HG03469 (cell line): Measurements from ENCODE around the gene RPP25.

ENCODE experiments used
- ATAC-seq: cut with Tn5 transposase; IDR thresholded peaks from one replicate; pipeline ENCODE4 v1.9.1; 2021; ENCODE audit warnings: mild to moderate bottlenecking, moderate library complexity, moderate number of reproducible peaks; ENCODE audit not compliant: unreplicated experiment

The RPP25 gene

GRCh38 chr15:74956648-74957475, at the start of gene RPP25:
Gene RPP25 (minus strand): TSS chr15:74956772. CDS start chr15:74956583, 189 bp downstream.
- ATAC-seq: no peak

DNA sequence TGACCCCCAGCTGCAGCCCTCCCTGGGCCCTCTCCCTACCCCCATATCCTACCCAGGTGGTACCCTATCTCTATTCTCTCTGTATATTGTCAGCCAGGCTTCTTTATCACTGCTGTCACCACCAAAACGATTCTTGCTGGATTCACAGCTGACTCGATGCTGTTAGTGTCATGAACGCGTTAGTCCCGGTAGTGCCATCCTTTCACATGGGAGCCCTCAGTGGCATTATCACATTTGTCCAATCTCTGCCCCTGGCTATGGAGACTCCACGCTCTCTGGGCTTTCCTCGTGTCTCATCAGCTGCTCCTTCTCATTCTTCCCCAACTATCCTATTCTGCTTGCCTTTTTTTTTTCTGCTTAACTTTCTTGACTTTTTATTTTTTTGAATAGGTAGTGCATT, 45.8 kb upstream of the RPP25 start:
- ATAC-seq: no peak

DNA sequence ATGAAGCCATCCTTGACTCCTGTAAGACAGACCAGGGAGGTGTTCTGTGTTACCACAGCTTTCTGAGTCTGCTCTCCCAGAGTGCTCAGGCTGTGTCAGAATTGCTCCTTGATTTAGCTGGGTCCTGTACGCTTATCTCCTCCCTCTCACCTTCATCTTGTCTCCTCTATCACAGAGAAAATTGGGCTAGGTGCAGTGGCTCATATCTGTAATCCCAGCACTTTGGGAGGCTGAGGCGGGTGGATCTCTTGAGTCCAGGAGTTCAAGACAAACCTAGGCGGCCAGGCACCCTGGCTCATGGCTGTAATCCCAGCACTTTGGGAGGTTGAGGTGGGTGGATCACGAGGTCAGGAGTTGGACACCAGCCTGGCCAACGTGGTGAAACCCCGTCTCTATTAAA, 44.7 kb upstream of the RPP25 start:
- ATAC-seq: no peak

- no peak for ATAC-seq
Measured at GRCh38 chr15:74997543-74997942, 41.0 kb upstream of the RPP25 start.

- no peak for ATAC-seq
Measured at GRCh38 chr15:74997141-74997540, 40.6 kb upstream of the RPP25 start.

- no peak for ATAC-seq
Measured at GRCh38 chr15:74995779-74996765, 39.5 kb upstream of the RPP25 start.

DNA sequence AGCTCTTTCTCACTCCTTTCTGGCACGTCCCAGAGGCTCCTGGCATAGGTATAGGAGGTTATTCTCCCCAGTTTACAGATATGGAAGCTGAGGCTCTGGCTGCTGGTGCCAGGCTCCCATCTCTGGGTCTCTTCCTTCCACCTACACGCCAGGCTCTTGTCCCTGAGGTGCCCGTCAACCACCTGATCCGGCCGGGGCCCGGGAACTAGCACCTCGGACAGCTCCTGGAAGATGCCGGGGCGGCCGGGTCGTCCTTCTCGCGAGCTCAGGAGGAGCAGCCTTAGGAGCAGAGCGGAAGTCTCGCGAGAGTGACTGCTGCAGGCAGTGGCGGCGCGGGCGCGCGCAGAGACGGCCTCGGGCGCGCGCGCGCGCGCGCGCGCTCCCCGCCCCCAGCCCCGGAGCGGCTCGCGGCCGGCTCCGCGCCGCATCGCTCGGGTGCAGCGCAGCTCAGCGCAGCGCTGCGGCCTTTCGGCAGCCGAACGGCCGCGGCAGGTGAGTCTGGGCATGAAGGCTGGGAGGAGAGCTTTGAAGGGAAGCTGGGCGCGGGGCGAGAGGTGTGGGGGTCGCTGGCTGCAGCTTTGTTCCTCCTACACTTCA, 38.7 kb upstream of the RPP25 start, which contains the start of gene SCAMP5:
TSS of gene SCAMP5 (plus strand) at position 382 of the 597 bp plus-strand sequence. CDS start 16,277 bp downstream, outside the sequence.
- ATAC-seq: no peak

GRCh38 chr15:74994685-74995084, 38.1 kb upstream of the RPP25 start:
- no peak for ATAC-seq

DNA sequence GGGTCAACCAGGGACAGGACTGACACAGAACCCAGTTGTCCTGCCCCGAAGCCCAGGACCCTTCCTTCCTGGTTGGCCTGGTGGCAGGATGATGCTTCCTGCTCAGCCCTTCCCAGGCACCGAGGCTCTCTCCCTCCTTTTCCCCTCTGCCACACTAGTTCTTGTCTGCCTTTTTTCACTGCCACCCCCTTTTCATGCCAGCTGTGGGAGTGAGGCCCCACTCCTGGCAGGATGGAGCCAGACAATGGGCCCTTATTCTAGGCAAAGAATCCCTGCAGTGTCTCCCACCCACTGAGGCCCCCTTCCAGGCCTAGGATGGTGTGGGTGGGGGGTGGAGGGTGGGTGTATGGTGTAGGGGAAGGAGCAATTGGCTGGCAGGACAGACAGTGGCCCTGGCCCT, 37.7 kb upstream of the RPP25 start:
- ATAC-seq: no peak

- ATAC-seq: no peak
Measured at GRCh38 chr15:74992619-74993018, 36.0 kb upstream of the RPP25 start.

DNA sequence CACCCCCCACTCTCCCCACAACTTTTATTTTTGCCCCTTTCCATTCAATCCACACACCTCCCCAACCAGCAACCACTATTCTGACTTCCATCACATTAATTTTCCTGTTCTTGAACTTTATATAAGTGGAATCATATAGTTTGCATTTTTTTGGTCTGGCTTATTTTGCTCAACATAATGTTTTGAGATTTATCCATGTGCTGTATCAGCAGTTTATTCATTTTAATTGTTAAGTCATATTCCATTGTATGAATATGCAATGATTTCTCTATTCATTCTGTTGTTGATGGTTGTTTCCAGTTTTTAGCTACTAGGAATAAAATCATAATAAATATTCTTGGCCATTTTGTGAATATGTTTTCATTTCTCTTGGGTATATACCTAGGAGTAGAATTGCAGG, 33.0 kb upstream of the RPP25 start:
- no peak for ATAC-seq

GRCh38 chr15:74988007-74988800, 31.6 kb upstream of the RPP25 start:
- no peak for ATAC-seq

DNA sequence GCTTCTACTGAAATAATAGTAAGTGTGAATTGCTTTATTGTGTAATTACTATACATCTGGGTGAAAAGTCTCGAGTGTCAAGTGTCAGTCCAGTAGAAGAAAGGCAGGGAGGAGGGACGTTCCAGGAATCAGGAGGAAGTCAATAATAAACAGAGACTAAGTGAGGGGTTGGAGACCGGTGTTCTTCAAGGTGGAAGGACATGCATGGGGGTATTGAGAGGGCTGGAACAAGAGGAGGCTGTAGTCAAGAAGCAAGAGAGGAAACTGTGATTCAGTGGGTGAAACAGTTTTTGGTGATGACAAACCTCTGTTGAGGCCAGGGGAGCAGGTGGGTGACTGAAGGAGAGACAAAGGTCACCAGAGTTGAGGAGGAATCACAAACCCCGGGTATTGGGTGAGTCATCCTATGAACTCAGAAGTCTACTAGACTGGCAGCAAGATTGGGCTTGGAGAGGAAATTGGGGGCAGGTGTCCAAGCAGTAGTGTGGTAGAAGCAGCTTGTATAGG, 27.2 kb upstream of the RPP25 start:
- no peak for ATAC-seq

GRCh38 chr15:74982183-74982582, 25.6 kb upstream of the RPP25 start:
- no peak for ATAC-seq

DNA sequence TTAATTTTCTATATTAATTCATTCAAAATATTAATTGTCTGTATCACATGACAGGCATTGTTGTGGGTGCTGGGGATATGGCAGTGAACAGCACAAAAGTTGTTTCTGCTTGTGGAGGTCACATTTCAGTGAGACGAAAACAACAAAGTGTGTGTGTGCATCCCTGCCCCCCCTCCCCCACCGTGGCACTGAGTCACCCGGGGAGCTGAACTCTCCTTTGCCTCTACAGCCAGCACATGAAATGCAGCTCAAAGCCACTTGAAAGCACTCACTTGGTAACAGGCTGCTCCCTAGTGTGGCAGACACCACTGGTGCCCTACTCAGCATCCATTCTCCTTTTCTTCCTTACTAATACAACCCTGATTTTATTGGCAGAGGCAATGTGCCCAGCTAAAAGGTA, 21.9 kb upstream of the RPP25 start:
- ATAC-seq: no peak

DNA sequence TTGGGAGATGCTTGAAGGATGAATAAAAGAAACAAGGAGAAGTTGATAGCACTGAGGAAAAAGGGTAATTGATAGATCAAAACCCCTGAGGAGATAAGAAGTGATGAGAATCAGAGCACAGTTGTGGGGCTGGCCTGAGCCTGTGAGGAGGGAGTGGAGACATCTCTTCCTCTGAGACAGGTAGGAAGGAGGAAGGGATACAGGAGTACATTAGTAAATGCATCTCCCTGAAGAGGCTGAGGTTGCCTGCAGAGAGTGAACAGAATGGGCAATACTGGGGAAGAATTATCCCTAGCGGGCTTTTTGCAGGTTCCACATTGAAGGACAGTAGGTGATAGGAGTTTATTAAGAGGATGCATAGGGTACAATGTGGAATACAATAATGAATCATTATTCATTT, 21.5 kb upstream of the RPP25 start:
- no peak for ATAC-seq

DNA sequence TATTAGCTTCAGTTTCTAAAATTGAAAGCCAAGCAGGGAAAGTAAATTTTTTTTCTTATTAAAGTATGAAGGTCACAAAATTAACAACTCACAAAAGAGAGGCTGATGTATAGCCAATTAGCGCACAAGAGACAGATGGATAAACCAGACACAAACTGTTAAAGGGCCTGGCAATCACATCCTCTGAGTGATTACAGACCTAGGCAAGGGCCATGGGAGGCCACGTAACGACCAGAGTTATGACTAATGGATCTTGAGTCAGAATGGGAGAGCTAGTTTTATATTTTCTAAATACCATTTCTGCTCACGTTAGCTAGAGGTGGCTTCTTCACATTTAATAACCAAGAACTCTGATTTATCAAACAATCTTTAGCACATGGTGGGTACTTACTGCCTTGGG, 21.0 kb upstream of the RPP25 start:
- ATAC-seq: no peak

DNA sequence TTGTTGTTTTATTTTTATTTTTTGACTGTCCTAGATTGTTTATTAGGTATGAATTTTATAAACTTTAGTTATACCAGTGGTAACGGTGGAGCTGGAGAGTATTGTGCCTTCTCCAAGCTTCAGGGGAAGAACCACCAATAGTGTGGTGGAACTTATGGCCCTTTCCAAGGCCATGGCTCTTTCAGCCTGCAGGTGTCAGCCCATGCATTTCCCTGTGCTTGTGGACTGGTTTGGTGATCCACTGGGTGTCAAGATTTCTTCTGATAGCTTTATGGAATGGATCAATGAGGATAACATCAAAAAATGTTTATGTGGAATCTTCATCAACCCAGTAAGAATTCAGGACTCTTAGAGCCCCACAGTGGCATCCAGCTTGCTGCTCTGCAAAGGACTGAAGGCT, 19.6 kb upstream of the RPP25 start:
- no peak for ATAC-seq

GRCh38 chr15:74967670-74968069, 11.1 kb upstream of the RPP25 start:
- no peak for ATAC-seq

DNA sequence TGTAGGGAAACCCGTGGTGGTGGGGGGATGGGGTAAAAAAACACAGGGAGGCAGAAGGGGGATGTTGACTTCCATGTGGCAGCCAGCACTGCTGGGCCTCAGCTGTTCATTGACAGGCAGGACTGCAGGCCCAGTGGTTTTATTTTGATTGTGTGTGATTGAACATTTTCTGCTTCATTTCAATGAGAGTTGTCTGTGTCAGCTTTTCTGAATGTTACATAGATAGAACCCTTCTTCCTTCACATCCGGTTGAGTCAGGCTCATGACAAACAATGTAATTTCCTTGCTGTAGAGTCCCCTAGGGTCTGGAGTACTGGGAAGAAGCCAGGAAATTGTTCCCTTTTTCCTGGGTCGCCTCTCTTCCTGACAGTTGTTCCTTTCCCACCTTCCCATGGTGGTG, 8.2 kb upstream of the RPP25 start:
- ATAC-seq: no peak
